NOMO-1 treated with dmso at 0.1 percent for 144 hours (cell line): ENCODE measurements around the gene JAK1.

Experiments used
- DNase-seq: peaks from one replicate; lab custom pipeline; 2025; ENCODE audit not compliant: unreplicated experiment; lab: John Stamatoyannopoulos, UW

Gene JAK1

GRCh38 chr1:64801851-64802523 lies 164.4 kb downstream of the JAK1 start:
- DNase-seq, result no peak

GRCh38 chr1:64798872-64799271 lies 167.5 kb downstream of the JAK1 start:
- no peak for DNase-seq

GRCh38 chr1:64790832-64791487 lies 175.4 kb downstream of the JAK1 start:
- no peak for DNase-seq
